HUES48 (cell line): ENCODE results near the gene SPOCK1.

Experiments
- H3K27ac ChIP-seq: one replicate; pipeline ENCODE4 v1.7.0; 2013; ENCODE audit warnings: low read depth, low read length, inconsistent platforms
- H3K27me3 ChIP-seq: 2 replicates; pipeline ENCODE4 v1.6.1; 2013; ENCODE audit warnings: mild to moderate bottlenecking, low read length; ENCODE audit not compliant: control insufficient read depth, insufficient read depth
- H3K36me3 ChIP-seq: 2 replicates; pipeline ENCODE4 v1.6.1; 2013; ENCODE audit warnings: low read length; ENCODE audit not compliant: control insufficient read depth, insufficient read depth
- H3K4me1 ChIP-seq: 2 replicates; pipeline ENCODE4 v1.6.1; 2013; ENCODE audit warnings: mild to moderate bottlenecking, low read length; ENCODE audit not compliant: control insufficient read depth, insufficient read depth
- H3K4me3 ChIP-seq: 2 replicates; pipeline ENCODE4 v1.5.1; 2013; ENCODE audit warnings: mild to moderate bottlenecking, low read depth, low read length
- H3K9ac ChIP-seq: 2 replicates; pipeline ENCODE4 v1.6.1; 2013; ENCODE audit warnings: mild to moderate bottlenecking, low read depth, low read length, moderate library complexity
- H3K9me3 ChIP-seq: 2 replicates; pipeline ENCODE4 v1.6.1; 2013; ENCODE audit warnings: low read length; ENCODE audit not compliant: control insufficient read depth, insufficient read depth

SPOCK1 gene

GRCh38 chr5:137091472-137091871 is 407.7 kb downstream of the SPOCK1 start:
- Histone ChIP-seq H3K9me3 (no peaks in the 10 kb centered on the region), H3K4me3 (no peak overlapping the region), H3K9ac (no peak overlapping the region), H3K4me1 (peaks cover 27% of the 10 kb centered on the region), H3K36me3 (no peaks in the 10 kb centered on the region), H3K27me3 (no peaks in the 10 kb centered on the region), H3K27ac (no peak overlapping the region)

DNA sequence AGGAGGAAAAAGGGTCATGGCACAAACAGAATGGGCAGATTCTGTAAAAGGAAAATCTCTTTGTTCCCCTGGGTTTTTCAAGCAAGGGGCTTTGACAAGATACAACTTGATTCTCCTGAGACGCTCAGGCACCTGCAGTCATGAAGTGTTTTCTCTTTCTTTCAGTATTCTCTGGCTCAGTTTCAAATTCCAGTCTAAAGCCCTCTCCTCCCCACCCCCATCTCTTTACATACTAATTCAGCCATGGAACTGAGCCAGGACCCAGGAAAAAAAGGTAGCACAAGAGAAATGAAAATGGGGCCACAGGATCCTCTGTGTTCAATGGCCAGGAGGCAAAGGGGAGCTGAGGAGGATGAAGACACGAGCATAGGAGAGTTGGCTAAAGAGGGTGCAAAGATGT is 408.4 kb downstream of the SPOCK1 start:
- Histone ChIP-seq H3K4me1 (peaks cover 27% of the 10 kb centered on the region), H3K9ac (no peak overlapping the region), H3K27me3 (no peaks in the 10 kb centered on the region), H3K36me3 (no peaks in the 10 kb centered on the region), H3K9me3 (no peaks in the 10 kb centered on the region), H3K4me3 (no peak overlapping the region), H3K27ac (no peak overlapping the region)

DNA sequence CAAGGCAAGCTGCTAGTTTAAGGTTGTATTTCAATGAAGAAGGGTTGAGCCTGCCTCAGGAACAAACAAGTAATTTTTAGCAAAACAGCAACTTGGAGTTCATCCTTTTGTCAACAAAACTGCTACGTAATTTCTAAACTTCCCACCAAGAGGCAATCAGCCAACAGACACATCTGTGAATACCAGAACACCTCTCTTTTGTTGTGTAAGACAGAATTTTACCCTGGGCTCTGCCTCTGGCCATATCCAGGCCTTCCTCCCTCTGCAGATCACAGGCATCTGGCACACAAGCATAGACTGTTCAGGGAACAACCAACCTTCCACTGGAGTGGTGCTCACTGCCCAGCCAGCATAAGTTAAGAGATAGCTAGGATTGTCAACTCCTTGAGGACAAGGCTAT is 409.0 kb downstream of the SPOCK1 start:
- Histone ChIP-seq H3K4me3 (no peak overlapping the region), H3K27me3 (no peaks in the 10 kb centered on the region), H3K9ac (no peak overlapping the region)

GRCh38 chr5:137088175-137088574 is 411.0 kb downstream of the SPOCK1 start:
- Histone ChIP-seq H3K9ac (no peak overlapping the region), H3K27me3 (no peaks in the 10 kb centered on the region), H3K9me3 (no peaks in the 10 kb centered on the region), H3K4me3 (no peak overlapping the region), H3K27ac (no peak overlapping the region), H3K4me1 (peaks cover 27% of the 10 kb centered on the region), H3K36me3 (no peaks in the 10 kb centered on the region)

More for the DNA sequence above, 409.0 kb downstream of the SPOCK1 start:
- no peak overlapping the region for H3K27ac ChIP-seq
- no peaks in the 10 kb centered on the region for H3K36me3 ChIP-seq
- H3K9me3 ChIP-seq: no peaks in the 10 kb centered on the region
- peaks cover 27% of the 10 kb centered on the region for H3K4me1 ChIP-seq

DNA sequence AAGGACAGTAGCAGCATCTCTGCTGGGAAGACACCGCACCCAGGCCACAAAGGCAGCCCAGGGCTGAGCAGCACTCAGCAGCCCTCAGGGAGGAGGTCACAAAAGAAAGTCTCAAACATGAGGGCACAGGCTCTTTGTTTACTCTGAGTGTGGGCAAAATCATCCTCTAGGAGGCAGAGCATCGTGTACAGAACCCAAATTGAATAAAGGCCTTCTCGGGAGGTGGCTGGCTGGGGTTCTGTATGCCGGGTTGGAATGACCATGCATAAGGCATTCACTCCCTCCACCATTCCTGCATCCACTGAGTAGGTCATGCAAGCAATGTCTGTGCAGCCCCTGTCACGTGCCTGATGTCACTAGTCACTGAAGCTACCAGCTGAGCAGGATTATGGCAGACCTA is 412.8 kb downstream of the SPOCK1 start:
- Histone ChIP-seq H3K27ac (no peak overlapping the region), H3K27me3 (no peaks in the 10 kb centered on the region), H3K4me3 (no peak overlapping the region), H3K4me1 (peaks cover 17% of the 10 kb centered on the region), H3K36me3 (no peaks in the 10 kb centered on the region), H3K9ac (no peak overlapping the region), H3K9me3 (no peaks in the 10 kb centered on the region)

DNA sequence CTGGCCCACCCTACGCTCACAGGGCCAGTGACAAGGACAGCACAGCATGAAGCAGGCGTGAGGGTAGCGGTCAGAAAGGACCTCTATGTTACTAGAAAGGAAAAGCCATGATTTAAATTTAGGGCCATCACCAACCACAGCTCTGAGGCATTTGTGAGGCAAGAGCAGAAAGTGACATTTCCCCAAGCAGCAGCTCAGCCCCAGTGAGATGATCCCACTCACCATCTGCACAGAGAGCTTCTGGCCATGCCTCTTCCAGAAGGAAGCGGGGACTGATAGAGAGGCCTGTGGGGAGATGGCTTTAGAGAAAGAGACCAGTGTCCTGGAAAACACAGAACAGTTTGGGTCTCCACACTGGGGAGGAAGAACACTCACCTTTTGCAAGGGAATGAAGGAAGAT is 413.9 kb downstream of the SPOCK1 start:
- no peak overlapping the region for H3K9ac ChIP-seq
- H3K27ac ChIP-seq: no peak overlapping the region
- peaks cover 12% of the 10 kb centered on the region for H3K4me1 ChIP-seq
- H3K27me3 ChIP-seq: no peaks in the 10 kb centered on the region
- H3K4me3 ChIP-seq: no peak overlapping the region
- no peaks in the 10 kb centered on the region for H3K36me3 ChIP-seq
- no peaks in the 10 kb centered on the region for H3K9me3 ChIP-seq

DNA sequence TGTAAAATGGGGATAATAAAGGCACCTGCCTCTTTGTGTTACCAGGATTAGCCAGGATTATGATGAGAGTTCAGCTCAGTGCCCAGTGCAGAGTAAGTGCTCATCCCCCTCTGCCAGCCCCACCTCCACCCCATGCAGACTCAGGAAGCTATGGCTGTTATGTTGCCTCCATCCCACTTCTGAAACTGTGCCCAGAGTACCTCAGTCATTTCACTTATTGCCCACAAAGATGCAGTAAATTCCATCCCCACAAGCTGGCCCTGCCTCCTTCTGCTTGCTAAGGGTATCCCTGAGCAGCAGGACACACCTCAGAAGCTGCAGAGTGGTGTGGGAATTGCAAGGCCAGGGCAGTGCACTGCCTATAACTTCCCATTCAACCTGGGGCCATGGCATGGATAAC is 415.1 kb downstream of the SPOCK1 start:
- no peak overlapping the region for H3K27ac ChIP-seq

GRCh38 chr5:137082951-137083350 is 416.2 kb downstream of the SPOCK1 start:
- peaks cover 13% of the 10 kb centered on the region for H3K4me1 ChIP-seq
- no peak overlapping the region for H3K9ac ChIP-seq
- H3K4me3 ChIP-seq: no peak overlapping the region
- no peaks in the 10 kb centered on the region for H3K9me3 ChIP-seq
- no peaks in the 10 kb centered on the region for H3K27me3 ChIP-seq
- H3K36me3 ChIP-seq: no peaks in the 10 kb centered on the region
- H3K27ac ChIP-seq: no peak overlapping the region

More for the DNA sequence above, 415.1 kb downstream of the SPOCK1 start:
- Histone ChIP-seq H3K9ac (no peak overlapping the region), H3K4me1 (peaks cover 6% of the 10 kb centered on the region; the same call in 1 of the 2 replicates), H3K27me3 (no peaks in the 10 kb centered on the region), H3K4me3 (no peak overlapping the region), H3K9me3 (no peaks in the 10 kb centered on the region), H3K36me3 (no peaks in the 10 kb centered on the region)

DNA sequence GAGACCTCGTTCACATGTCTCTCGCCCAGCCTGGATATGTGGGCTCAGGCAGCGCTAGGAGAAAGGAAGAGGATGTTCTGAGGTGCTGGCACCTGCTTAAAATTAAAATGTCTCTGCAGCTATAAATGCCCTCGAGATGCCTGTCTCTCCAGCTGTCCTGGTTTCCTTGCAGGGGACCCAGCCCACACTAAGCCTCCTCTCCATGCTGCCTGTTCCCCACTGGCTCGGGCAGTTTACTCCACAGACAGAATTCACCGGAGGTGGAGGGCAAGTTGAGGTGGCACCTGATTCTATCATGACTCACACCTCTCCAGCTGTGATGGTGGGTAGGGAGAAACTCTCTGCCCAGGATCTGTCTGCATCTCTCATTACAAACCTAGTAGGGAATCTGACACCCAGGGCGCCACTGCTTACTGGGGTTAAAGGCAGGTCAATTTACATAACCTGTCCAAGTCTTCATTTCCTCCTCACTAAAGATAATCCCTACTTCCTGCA is 420.9 kb downstream of the SPOCK1 start:
- H3K27me3 ChIP-seq: no peaks in the 10 kb centered on the region
- H3K4me3 ChIP-seq: no peak overlapping the region
- no peaks in the 10 kb centered on the region for H3K9me3 ChIP-seq
- H3K27ac ChIP-seq: no peak overlapping the region
- no peaks in the 10 kb centered on the region for H3K36me3 ChIP-seq
- H3K9ac ChIP-seq: no peak overlapping the region
- peaks cover 13% of the 10 kb centered on the region for H3K4me1 ChIP-seq

DNA sequence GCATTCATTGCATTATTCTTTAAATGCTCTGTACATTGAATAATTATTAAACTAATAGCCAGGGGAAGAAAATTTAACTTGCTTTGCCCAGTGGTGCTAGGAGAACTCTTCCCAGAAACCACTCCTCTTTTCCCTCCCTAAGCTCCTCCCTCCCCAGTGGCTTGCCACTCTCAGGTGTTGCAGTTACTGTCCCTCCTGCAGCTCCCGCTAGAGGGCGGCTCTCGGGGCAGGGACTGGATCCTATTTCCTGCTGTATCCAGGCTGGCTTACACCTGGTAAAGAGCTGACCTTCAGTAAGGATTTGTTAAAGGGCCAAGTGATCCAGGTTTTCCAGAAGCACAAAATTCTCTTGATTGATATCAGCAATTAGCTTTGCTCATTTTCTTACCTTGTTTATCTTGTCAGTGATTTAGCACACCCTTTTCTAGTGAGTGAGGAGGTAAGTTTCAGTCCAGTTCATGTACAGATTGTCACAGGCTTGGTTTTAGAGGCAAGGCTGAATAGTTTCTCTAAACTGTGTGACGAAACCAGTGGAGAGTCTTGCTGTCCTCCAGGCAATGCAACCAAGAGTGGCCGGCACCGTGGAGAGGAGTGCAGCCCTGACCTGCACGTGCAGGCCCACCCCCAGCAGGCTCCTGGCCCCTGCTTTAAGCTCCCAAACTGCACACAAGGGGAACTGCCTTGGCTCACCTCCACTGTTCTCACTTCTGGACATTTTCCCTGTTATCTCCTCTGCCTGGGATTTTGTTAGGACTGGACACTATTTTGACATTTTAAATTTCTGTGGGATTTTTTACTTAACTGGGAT is 423.8 kb downstream of the SPOCK1 start:
- no peaks in the 10 kb centered on the region for H3K9me3 ChIP-seq
- H3K27ac ChIP-seq: no peak overlapping the region
- no peak overlapping the region for H3K4me3 ChIP-seq
- H3K9ac ChIP-seq: no peak overlapping the region
- no peaks in the 10 kb centered on the region for H3K36me3 ChIP-seq
- peaks cover 9% of the 10 kb centered on the region for H3K4me1 ChIP-seq
- H3K27me3 ChIP-seq: no peaks in the 10 kb centered on the region

- Histone ChIP-seq H3K27ac (no peak overlapping the region), H3K4me3 (no peak overlapping the region), H3K4me1 (peaks cover 1% of the 10 kb centered on the region), H3K9ac (no peak overlapping the region), H3K9me3 (no peaks in the 10 kb centered on the region), H3K27me3 (no peaks in the 10 kb centered on the region), H3K36me3 (no peaks in the 10 kb centered on the region)
Measured at GRCh38 chr5:137073189-137073588, 425.9 kb downstream of the SPOCK1 start.
